ENCODE data around the gene MON2. TPM values are rescaled to one million over a fixed set of nuclear protein-coding genes. Genes with fewer than 3 reads are reported as not detected.

The MON2 gene
- total and polyA plus RNA-seq, 2 of the 8 experiments (the other 6 are each of a cell fraction or from before 2014, with no cell fraction given), result 3.8 to 21.8 TPM

GRCh38 chr12:62632411-62632918, 165.8 kb downstream of the MON2 start (continued):
- TF ChIP-seq MAFK (IDR thresholded peaks at IDR 0.05; ENCODE audit: low read depth, low read length) (no peak), JUND (IDR thresholded peaks at IDR 0.05; ENCODE audit: low read length) (no peak), HDAC2 (IDR thresholded peaks at IDR 0.05; ENCODE audit: borderline replicate concordance in 1 of 2, low read depth in 2 of 2, low read length in 2 of 2) (no peak), KDM5A (IDR thresholded peaks at IDR 0.05; ENCODE audit: low read length) (no peak), EP300 (IDR thresholded peaks at IDR 0.05; ENCODE audit: borderline replicate concordance in 1 of 2, low read depth in 2 of 2, low read length in 2 of 2) (no peak), RNF2 (IDR thresholded peaks at IDR 0.05; ENCODE audit: borderline replicate concordance, low read depth, low read length, missing control alignments, poor library complexity, severe bottlenecking) (no peak), CHD7 (IDR thresholded peaks at IDR 0.05; ENCODE audit: insufficient replicate concordance, low read length) (no peak), TAF1 (IDR thresholded peaks at IDR 0.05; ENCODE audit: low read depth, low read length) (no peak), CBX8 (IDR thresholded peaks at IDR 0.05; ENCODE audit: borderline replicate concordance, low read depth, low read length) (no peak), KDM1A (IDR thresholded peaks at IDR 0.05; ENCODE audit: borderline replicate concordance, low read length) (no peak)
